Stimulated activated CD4-positive, alpha-beta T cell treated with anti-CD3 and anti-CD28 coated beads, Interleukin-2, amount 100 ng/mL, for 4 hours (primary cell): ENCODE data around the gene PRR4.

ENCODE experiments used
- DNase-seq: peaks from one replicate; pipeline ENCODE4 v3.0.0-alpha.2; 2020; ENCODE audit warnings: low read depth

The PRR4 gene

DNA sequence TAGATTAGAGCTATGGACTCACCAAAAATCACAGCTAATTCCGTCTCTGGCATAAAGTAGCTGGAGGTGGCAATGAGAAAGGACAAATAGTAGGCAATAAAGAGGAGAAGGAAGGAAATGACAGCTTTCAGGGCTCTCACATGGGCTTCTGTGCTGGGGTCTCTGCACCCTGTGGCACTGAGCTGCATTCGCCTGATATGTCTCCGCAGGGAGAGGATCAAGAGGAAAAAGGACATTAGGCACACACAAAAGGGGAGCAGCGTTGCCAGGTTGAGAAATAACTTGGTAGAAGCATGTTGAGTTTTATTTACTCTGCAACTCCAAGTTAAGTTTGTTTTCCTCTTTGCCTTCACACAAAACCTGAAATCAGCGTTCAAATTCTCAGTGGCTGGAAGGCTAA lies 47.5 kb downstream of the PRR4 start:
- no peak for DNase-seq
